HG03045 (cell line): ENCODE data around the gene ST7L.

ENCODE experiments used
- ATAC-seq: cut with Tn5 transposase; IDR thresholded peaks from one replicate; pipeline ENCODE4 v1.9.1; 2021; ENCODE audit warnings: mild to moderate bottlenecking, moderate library complexity; ENCODE audit not compliant: unreplicated experiment

ST7L gene

GRCh38 chr1:112517231-112517630 lies 101.7 kb downstream of the ST7L start:
- ATAC-seq, result no peak

- ATAC-seq, result no peak
Measured at GRCh38 chr1:112516141-112516540, 102.8 kb downstream of the ST7L start.

- ATAC-seq, result no peak
Measured at GRCh38 chr1:112515311-112516009, 103.5 kb downstream of the ST7L start.

- ATAC-seq, result no peak
Measured at GRCh38 chr1:112514901-112515300, 104.0 kb downstream of the ST7L start.

- no peak for ATAC-seq
Measured at GRCh38 chr1:112513112-112513870, 105.7 kb downstream of the ST7L start.

GRCh38 chr1:112511897-112512296 lies 107.0 kb downstream of the ST7L start:
- ATAC-seq, result no peak

GRCh38 chr1:112510340-112510739 lies 108.6 kb downstream of the ST7L start:
- ATAC-seq, result no peak

GRCh38 chr1:112509660-112510178 lies 109.2 kb downstream of the ST7L start:
- ATAC-seq, result no peak

GRCh38 chr1:112509005-112509659 lies 109.8 kb downstream of the ST7L start:
- ATAC-seq, result peak; percentile 27

- ATAC-seq, result peak; percentile 48
Measured at GRCh38 chr1:112508278-112509004, 110.5 kb downstream of the ST7L start, which contains the start of gene WNT2B. Gene WNT2B, plus strand, starts transcription at chr1:112508965. Its CDS starts 298 bp downstream, at chr1:112509263.

GRCh38 chr1:112507921-112508277 lies 111.0 kb downstream of the ST7L start:
- no peak for ATAC-seq

- no peak for ATAC-seq
Measured at GRCh38 chr1:112507336-112507735, 111.6 kb downstream of the ST7L start.

- ATAC-seq, result no peak
Measured at GRCh38 chr1:112506731-112507130, 112.2 kb downstream of the ST7L start.

GRCh38 chr1:112506306-112506705 lies 112.6 kb downstream of the ST7L start:
- ATAC-seq, result no peak

- no peak for ATAC-seq
Measured at GRCh38 chr1:112505878-112506277, 113.1 kb downstream of the ST7L start.

- ATAC-seq, result no peak
Measured at GRCh38 chr1:112505400-112505785, 113.5 kb downstream of the ST7L start.

- no peak for ATAC-seq
Measured at GRCh38 chr1:112504661-112505399, 114.1 kb downstream of the ST7L start.

- ATAC-seq, result no peak
Measured at GRCh38 chr1:112504001-112504660, 114.8 kb downstream of the ST7L start.

GRCh38 chr1:112502826-112503225 lies 116.1 kb downstream of the ST7L start:
- no peak for ATAC-seq
